GM19463 (cell line): ENCODE results near the gene ARID2.

Source experiments
- ATAC-seq: cut with Tn5 transposase; IDR thresholded peaks from one replicate; pipeline ENCODE4 v1.9.1; 2021; ENCODE audit warnings: mild to moderate bottlenecking, moderate library complexity; ENCODE audit not compliant: unreplicated experiment

Gene ARID2

DNA sequence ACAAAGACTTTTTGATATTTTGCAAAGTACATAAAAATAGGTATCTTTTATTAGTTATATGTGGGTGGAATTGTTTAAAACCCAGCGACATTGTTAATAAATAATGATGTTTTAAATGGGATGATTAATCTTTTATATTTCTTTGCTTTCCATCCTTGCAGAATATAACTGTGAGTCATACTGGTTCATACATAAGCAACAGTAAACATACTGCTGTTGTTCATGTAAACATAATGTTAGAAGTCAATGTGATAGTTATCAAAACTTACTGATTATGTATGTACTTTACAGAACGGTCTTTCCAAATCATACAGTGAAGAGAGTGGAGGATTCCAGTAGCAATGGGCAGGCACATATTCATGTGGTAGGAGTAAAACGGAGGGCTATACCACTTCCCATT lies 119.8 kb downstream of the ARID2 start:
- ATAC-seq, result no peak

DNA sequence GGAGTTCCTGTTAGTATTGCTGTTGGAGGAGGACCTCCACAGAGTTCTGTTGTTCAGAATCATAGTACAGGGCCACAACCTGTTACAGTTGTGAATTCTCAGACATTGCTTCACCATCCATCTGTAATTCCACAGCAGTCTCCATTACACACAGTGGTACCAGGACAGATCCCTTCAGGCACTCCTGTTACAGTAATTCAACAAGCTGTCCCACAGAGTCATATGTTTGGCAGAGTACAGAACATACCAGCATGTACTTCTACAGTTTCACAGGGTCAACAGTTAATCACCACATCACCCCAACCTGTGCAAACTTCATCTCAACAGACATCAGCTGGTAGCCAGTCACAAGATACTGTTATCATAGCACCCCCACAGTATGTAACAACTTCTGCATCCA lies 120.8 kb downstream of the ARID2 start:
- no peak for ATAC-seq

DNA sequence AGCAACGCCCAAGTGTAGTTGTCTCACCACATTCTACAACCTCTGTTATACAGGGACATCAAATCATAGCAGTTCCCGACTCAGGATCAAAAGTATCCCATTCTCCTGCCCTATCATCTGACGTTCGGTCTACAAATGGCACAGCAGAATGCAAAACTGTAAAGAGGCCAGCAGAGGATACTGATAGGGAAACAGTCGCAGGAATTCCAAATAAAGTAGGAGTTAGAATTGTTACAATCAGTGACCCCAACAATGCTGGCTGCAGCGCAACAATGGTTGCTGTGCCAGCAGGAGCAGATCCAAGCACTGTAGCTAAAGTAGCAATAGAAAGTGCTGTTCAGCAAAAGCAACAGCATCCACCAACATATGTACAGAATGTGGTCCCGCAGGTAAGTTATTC lies 123.0 kb downstream of the ARID2 start:
- no peak for ATAC-seq

DNA sequence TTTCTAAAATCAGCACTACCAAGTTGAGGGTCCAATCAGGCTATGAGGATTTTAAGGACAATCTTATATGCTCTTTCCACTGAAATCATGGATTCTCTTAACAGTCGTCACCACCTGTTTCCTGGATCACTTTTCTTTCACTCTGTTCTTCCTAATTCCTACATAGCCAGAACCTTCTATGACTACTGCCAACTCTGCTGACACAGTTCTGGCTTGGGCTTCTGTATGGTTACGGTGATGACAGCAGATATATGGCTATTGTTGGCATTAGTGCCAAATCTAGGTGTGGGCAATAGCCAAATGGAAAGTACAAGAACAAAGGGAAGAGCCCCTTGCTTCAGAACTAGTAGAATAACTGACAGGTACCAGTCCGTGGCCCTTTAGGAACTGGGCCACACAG lies 124.0 kb downstream of the ARID2 start:
- ATAC-seq, result no peak

GRCh38 chr12:45863332-45863731 lies 133.8 kb downstream of the ARID2 start:
- ATAC-seq, result no peak

DNA sequence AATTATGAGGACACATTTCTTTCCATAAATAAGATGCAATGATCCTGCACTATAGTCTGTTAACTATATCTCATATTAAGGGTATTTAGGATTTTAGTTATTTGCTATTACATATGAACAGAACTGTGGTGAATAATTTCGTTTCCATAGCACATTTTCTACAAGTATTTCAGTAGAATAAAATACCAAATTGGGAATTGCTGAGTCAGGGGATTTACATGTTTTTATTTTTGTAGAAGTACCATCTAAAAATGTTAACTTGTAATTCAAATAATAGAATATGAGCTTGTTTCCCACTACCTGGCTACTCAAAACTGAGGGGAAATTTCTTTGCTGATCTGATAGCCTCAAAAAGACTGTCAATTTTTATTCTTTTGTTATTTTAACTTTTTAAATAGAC lies 136.8 kb downstream of the ARID2 start:
- ATAC-seq, result no peak

DNA sequence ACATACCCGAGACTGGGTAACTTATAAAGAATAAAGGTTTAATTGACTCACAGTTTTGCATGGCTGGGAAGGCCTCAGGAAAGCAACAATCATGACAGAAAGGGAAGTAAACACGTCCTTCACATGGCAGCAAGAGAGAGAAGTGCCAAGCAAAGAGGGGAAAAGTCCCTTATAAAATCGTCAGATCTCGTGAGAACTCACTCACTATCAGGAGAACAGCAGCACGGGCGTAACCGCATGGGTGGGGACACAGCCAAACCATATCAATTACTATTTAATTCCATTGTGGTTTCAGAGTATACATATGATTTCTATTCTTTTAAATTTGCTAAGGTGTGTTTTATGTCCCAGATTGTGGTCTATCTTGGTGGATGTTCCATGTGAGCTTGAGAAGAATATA lies 142.9 kb downstream of the ARID2 start:
- ATAC-seq, result no peak

- ATAC-seq, result no peak
Observed at GRCh38 chr12:45877069-45877468, 147.6 kb downstream of the ARID2 start.

DNA sequence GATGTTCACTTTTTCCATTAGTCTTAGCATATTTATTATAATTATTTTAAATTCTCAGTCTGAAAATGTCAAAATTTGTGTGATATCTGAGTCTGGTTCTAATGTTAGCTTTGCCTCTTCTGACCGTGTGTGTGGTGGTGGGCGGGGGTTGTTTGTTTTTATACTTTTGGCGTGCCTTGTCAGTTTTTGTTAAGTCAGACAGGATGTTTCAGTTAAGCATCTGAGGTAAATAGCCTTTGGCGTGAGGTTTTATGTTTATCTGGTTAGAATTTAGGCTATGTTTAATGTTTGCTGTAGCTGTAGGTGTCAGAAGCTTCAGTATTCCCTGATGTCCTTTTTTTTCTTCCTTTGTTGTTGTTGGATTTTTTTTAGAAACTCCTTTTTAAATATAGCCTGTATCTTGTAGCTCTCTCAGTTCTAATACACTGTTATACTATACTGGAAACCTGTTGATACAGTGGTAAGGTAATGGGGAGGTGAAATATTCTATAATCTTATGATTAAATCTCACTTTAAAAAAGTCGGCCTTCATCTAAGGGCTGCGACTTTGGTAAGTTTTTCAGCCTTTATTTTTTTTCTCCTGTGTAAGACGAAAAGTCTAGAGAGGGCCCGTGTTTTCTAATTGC lies 149.2 kb downstream of the ARID2 start:
- no peak for ATAC-seq

- no peak for ATAC-seq
Observed at GRCh38 chr12:45879363-45879895, 149.9 kb downstream of the ARID2 start.

GRCh38 chr12:45880533-45880932 lies 151.0 kb downstream of the ARID2 start:
- ATAC-seq, result no peak

GRCh38 chr12:45883187-45883586 lies 153.7 kb downstream of the ARID2 start:
- no peak for ATAC-seq

DNA sequence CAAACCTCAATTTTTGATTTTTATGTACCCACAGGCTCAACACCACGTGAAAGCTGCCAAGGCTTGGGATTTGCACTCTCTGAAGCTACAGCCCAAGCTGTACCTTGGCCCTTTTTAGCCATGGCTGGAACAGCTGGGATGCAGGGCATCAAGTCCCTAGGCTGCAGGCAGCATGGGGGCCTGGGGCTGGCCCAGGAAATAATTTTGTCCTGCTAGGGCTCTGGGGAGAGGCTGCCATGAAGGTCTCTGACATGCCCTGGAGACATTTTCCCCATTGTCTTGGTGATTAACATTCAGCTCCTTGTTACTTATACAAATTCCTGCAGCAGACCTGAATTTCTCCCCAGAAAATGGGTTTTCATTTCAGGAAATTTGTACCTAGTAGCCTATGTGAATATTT lies 157.2 kb downstream of the ARID2 start:
- no peak for ATAC-seq

GRCh38 chr12:45887544-45887943 lies 158.0 kb downstream of the ARID2 start:
- no peak for ATAC-seq

- ATAC-seq, result no peak
Observed at GRCh38 chr12:45890276-45890675, 160.8 kb downstream of the ARID2 start.

DNA sequence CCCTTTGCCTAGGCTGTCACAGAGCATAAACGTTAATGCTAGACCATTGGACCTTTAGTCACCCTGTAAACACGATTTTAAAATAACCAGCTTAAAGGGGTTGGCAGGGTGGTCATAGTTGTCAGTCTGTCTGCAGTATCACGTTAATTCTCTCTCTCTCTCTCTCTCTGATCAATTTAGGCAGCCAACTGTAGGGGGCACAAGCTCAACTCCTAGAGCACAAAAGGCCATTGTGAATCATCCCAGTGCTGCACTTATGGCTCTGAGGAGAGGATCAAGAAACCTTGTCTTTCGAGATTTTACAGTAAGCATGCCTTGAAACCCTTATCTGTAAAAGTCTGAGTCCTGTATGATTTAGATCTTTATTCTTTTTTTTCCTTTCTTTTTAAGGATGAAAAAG lies 163.7 kb downstream of the ARID2 start:
- ATAC-seq, result no peak

- no peak for ATAC-seq
Observed at GRCh38 chr12:45895961-45896360, 166.5 kb downstream of the ARID2 start.

GRCh38 chr12:45898094-45898493 lies 168.6 kb downstream of the ARID2 start:
- ATAC-seq, result no peak

DNA sequence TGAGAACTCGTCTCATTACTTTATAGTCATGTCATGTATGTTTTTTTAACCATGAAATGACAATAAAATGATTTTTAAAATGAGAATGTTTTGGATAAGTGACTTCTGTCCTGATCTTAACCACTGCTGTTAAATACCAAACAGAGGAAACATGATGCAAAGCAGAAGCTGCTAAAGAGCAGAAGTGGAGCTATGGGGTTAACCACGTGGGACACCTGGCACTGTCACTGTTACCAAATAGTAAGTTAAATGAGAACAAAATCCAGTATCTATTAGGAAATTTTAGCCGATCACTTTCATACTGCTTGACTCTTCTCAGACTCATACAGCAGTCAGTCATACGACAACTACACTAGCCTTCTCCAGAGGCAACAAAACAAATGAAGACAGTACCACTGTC lies 178.4 kb downstream of the ARID2 start:
- peak; percentile 82 for ATAC-seq

DNA sequence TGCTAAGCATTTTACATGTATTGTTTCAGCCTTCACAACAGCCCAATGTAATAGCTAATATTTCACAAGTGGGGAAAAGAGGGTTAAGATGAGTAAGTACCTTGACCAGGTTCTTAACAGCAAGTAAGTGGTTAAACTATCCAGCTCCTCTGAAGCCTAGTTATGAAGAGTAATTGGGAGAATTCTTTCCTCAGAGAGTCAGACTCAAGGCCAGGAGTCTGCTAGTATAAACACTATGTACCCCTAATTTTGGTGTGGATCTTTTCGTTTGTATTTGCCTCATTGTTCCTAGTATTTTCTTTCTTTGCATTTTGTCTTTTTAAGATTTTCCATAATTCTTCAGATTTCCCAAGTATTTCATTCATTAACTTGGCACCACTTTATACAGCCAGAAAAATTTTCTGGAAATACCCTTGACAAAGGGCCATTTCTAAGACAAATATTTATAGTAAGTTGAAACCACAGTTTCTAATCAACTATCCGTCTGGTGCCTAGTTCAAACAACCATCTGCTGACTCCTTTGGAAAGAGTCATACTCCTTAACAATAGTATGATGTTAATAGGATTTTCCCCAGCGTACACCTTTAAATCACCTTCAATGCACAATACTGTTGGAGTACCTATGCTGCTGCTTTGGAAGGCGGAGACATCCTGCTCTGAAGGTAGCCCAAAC lies 179.7 kb downstream of the ARID2 start:
- ATAC-seq, result no peak

- no peak for ATAC-seq
Observed at GRCh38 chr12:45912774-45913173, 183.3 kb downstream of the ARID2 start.

DNA sequence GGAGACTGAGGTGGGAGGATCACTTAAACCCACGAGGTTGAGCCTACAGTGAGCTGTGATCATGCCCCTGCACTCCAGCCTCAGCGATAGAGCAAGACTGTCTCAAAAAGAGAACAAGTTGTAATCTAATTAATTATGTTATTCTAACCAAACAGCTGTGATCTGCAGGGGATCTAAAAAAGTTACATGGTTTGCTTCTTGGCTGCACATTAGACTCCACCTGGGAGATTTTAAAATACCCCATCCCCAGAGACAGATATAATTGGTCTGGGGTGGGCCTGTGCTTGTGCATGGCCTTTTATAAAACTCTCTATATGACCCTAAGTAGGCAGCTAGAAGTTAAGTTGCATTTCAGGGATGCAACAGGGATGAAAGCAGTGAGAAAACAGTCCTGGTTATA lies 184.1 kb downstream of the ARID2 start:
- no peak for ATAC-seq

GRCh38 chr12:45914090-45914489 lies 184.6 kb downstream of the ARID2 start:
- no peak for ATAC-seq
